Mucosa of rectum (tissue), 2 donors: ENCODE measurements around the gene WRNIP1.

Source experiments
- H3K27ac ChIP-seq, 2 donors: one replicate each; pipeline ENCODE4 v1.7.0; 2013; ENCODE audit warnings: inconsistent platforms in 2 of 2, low read depth in 2 of 2, low read length in 2 of 2
- H3K27me3 ChIP-seq, 2 donors: one replicate each; pipeline ENCODE4 v1.7.0; 2013; ENCODE audit warnings: low read length in 2 of 2; ENCODE audit not compliant: control insufficient read depth in 2 of 2, insufficient read depth in 2 of 2
- H3K36me3 ChIP-seq, 2 donors: one replicate each; pipeline ENCODE4 v1.7.0; 2013; ENCODE audit warnings: low read length in 2 of 2; ENCODE audit not compliant: control insufficient read depth in 2 of 2, insufficient read depth in 2 of 2
- H3K4me1 ChIP-seq, 2 donors: one replicate each; pipeline ENCODE4 v1.7.0; 2013; ENCODE audit warnings: low read length in 2 of 2, mild to moderate bottlenecking in 1 of 2; ENCODE audit not compliant: control insufficient read depth in 2 of 2, insufficient read depth in 2 of 2
- H3K4me3 ChIP-seq, 2 donors: one replicate each; pipeline ENCODE4 v1.7.0; 2013; ENCODE audit warnings: low read length in 2 of 2
- H3K9ac ChIP-seq, 2 donors: one replicate each; pipeline ENCODE4 v1.7.0; 2013; ENCODE audit warnings: low read length in 2 of 2, low read depth in 1 of 2, mild to moderate bottlenecking in 1 of 2
- H3K9me3 ChIP-seq, 2 donors: one replicate each; pipeline ENCODE4 v1.7.0; 2013; ENCODE audit warnings: low read length in 2 of 2; ENCODE audit not compliant: control insufficient read depth in 2 of 2
- donor health status: healthy.
- donor health status: Normal muscosa, but diverticular disease.

Gene WRNIP1

GRCh38 chr6:2765166-2765895 is at the start of gene WRNIP1:
Gene WRNIP1 (plus strand): TSS chr6:2765393. CDS start chr6:2765623, 230 bp downstream.
- peak within 1 kb of the TSS; percentile 86 to 95 for H3K27ac ChIP-seq
- H3K4me3 ChIP-seq: peak within 1 kb of the TSS; percentile 89 to 94
- H3K36me3 ChIP-seq: no peaks in the 10 kb centered on the region
- H3K4me1 ChIP-seq: peaks cover 22 to 23% of the 10 kb centered on the region in 2 donors
- peak within 1 kb of the TSS; percentile 77 to 89 for H3K9ac ChIP-seq
- no peaks in the 10 kb centered on the region for H3K27me3 ChIP-seq
- no peaks in the 10 kb centered on the region for H3K9me3 ChIP-seq

DNA sequence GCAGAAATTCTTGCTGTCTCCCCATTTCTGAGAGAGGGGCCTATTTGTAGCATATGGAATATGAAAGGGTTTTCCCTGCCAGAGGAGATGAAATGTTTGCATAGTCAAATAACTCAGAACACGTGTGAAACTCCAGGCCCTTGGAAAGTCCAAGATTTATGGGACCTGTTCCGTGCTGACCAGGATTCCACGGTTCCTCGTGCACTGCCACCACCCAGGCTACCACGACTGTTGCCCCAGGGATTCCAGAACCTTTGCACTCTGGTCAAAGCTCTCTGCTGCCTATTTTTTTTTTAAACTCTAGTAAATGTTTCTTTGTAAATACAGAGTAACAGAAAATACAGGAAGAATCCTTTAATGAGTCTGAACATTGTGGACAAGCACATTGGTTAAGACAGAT is 49.5 kb upstream of the WRNIP1 start:
- H3K27ac ChIP-seq: no peak overlapping the region
- no peaks in the 10 kb centered on the region for H3K27me3 ChIP-seq
- no peaks in the 10 kb centered on the region for H3K36me3 ChIP-seq
- peaks cover 6 to 8% of the 10 kb centered on the region in 2 donors for H3K9me3 ChIP-seq
- H3K4me1 ChIP-seq: peaks cover 3 to 4% of the 10 kb centered on the region in 2 donors
- no peak overlapping the region for H3K9ac ChIP-seq
- H3K4me3 ChIP-seq: no peak overlapping the region

DNA sequence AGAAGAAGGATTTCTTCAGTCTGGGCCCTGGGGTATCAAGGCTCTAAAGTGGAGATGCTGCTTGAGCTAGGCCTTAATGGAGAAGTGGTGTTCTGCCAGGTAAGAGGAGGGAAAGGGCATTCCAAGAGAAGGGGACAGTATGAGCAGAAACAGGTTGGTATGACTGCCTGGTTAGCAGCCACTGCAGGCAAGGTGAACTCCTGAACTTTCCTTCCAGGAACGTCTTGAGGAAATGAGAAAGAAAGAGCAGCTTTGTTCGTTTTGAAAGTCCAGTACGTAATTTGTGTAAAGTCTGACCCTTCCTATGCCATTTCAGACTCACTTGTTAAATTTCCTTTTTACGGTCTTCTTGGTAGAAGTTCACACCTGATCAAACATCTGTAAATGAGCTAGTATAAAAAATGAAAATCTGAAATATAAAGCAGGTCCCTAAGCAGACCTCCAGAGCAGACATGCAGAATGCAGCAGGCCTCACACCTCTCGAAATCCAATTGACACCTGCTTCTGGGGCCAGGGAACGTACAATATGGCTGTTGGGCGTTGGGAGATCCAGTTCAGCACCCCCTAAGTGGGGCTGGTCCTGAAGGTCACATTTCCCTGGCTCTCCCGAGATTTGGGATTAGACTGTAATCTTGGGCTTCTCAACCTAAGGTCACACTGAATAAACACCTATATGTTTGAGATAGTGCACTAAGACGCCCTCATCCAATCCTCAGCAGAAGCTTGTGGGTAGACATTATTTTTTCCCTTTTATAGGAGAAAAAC is 48.1 kb upstream of the WRNIP1 start:
- Histone ChIP-seq H3K27ac (peak overlapping the region in 1 of 2 donors; percentile 78), H3K36me3 (no peaks in the 10 kb centered on the region), H3K4me3 (no peak overlapping the region), H3K4me1 (peaks cover 3 to 4% of the 10 kb centered on the region in 2 donors), H3K9me3 (peaks cover 0 to 2% of the 10 kb centered on the region in 2 donors), H3K27me3 (no peaks in the 10 kb centered on the region), H3K9ac (no peak overlapping the region)

DNA sequence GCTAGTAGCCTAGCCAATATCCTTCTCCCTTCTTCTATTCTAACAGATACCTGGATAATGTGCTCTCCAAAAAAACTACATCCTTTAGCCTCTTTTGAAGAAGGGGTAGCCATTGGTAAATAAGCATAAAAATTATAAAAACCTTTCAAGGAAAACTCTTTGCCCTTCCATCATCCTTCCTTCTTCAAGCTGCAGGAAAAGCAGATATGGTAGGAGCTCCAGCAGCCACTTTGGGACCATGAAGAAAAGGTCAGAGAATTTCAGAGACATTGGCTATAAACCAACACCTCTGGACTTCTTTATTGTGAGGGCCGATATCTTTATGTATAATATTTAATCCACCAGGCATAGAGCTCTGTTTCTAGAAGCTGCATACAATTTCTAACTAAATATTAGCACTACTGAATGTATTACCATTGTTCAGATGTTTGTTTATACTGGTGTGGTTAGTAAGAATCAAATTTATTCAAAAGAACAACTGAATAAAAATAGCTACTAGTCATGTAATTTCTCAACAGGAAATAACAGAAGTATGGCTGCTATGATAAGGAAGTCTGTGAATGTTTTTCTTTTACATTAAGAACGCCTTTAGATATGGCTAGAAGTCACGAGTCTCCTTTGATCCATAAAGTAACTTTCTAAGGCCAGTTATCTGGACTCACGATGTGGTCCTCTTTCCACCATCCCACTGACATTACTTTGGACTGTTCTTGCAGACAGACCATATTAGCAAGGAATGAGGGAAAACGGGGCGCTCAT is 46.7 kb upstream of the WRNIP1 start:
- Histone ChIP-seq H3K27ac (no peak overlapping the region), H3K27me3 (no peaks in the 10 kb centered on the region), H3K36me3 (no peaks in the 10 kb centered on the region), H3K9ac (no peak overlapping the region), H3K4me1 (peaks cover 3 to 4% of the 10 kb centered on the region in 2 donors), H3K9me3 (no peaks in the 10 kb centered on the region), H3K4me3 (no peak overlapping the region)

DNA sequence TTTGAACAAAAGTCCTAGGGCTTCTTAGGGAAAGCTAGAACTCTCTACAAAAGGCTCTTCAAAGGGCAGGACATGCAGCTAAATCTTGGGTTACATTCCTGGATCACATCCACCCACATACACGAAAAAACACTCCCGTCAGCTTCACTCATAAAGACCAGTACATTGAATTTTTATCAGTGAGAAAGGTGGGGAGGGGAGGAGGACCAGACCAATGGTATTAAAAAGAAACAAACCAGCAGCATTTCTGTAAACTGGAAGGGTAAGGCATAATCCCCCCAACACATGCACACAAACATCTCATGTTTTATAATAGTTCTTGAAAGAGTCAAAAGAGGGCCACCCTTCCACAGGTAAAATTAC is 46.1 kb upstream of the WRNIP1 start:
- no peak overlapping the region for H3K4me3 ChIP-seq
- H3K36me3 ChIP-seq: no peaks in the 10 kb centered on the region
- no peaks in the 10 kb centered on the region for H3K27me3 ChIP-seq
- H3K27ac ChIP-seq: no peak overlapping the region
- H3K9me3 ChIP-seq: no peaks in the 10 kb centered on the region
- no peak overlapping the region for H3K9ac ChIP-seq
- peaks cover 3 to 4% of the 10 kb centered on the region in 2 donors for H3K4me1 ChIP-seq

DNA sequence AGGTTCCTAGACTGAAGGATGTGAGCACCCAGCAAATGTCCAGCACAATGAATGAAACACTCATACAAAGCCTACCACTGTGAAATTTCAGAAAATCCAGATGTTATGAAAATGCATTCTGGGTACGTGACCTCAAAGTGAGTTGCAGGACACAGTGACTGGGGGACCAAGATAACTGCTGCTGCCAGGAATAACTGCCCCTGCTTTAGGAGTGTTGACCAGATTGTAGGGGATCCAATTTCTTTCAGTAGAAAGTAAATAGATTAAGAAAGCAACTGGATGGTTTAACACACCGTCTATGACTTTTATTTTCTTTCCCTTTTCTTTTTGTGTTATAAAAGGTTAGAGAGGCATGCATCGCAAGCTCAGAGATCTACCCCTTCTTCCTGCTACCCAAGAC is 44.0 kb upstream of the WRNIP1 start:
- H3K27me3 ChIP-seq: no peaks in the 10 kb centered on the region
- no peak overlapping the region for H3K4me3 ChIP-seq
- H3K9me3 ChIP-seq: no peaks in the 10 kb centered on the region
- H3K4me1 ChIP-seq: peaks cover 3 to 4% of the 10 kb centered on the region in 2 donors
- no peaks in the 10 kb centered on the region for H3K36me3 ChIP-seq
- H3K27ac ChIP-seq: no peak overlapping the region
- H3K9ac ChIP-seq: no peak overlapping the region

GRCh38 chr6:2725364-2725988 is 39.7 kb upstream of the WRNIP1 start:
- no peaks in the 10 kb centered on the region for H3K9me3 ChIP-seq
- no peaks in the 10 kb centered on the region for H3K4me1 ChIP-seq
- no peaks in the 10 kb centered on the region for H3K27me3 ChIP-seq
- H3K9ac ChIP-seq: no peak overlapping the region
- no peaks in the 10 kb centered on the region for H3K36me3 ChIP-seq
- H3K27ac ChIP-seq: no peak overlapping the region
- no peak overlapping the region for H3K4me3 ChIP-seq

GRCh38 chr6:2725999-2726567 is 39.1 kb upstream of the WRNIP1 start:
- Histone ChIP-seq H3K9ac (no peak overlapping the region), H3K36me3 (no peaks in the 10 kb centered on the region), H3K27ac (no peak overlapping the region), H3K4me1 (no peaks in the 10 kb centered on the region), H3K4me3 (no peak overlapping the region), H3K9me3 (no peaks in the 10 kb centered on the region), H3K27me3 (no peaks in the 10 kb centered on the region)

GRCh38 chr6:2729921-2730320 is 35.3 kb upstream of the WRNIP1 start:
- Histone ChIP-seq H3K36me3 (no peaks in the 10 kb centered on the region), H3K27me3 (no peaks in the 10 kb centered on the region), H3K9me3 (no peaks in the 10 kb centered on the region), H3K4me1 (no peaks in the 10 kb centered on the region), H3K4me3 (no peak overlapping the region), H3K27ac (no peak overlapping the region), H3K9ac (no peak overlapping the region)
